ENCODE measurements around the gene TRPM2.

DNA sequence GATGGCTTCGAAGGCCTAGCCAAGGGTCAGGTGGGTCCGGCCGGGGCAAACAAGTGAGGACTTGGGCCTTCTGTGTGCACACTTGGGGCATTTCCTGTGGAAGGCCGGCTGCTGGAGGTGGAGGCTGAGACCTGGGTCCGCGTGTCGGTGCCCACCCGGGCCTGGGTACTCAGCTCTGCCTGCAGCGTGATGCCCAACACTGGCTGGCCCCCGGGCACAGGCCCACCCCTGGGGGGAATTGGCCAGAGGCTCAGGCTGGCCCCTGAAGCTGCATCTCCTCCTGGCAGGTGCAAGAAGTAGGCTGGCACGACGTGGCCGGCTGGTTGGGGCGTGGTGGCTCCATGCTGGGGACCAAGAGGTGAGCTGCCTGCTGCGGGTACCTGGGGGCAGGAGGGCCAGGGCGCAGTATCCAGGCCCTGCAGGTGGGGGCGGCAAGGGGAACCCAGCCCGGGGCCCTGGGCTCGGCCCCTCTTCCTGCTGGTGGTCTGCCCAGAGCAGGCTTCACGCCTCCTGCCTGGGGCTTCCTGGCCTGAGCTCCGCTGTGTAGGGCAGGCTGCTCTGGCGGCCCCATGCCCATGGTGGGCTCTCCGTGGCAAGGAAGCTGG is 31.5 kb upstream of the TRPM2 start:
- TF ChIP-seq, protein P1, sequence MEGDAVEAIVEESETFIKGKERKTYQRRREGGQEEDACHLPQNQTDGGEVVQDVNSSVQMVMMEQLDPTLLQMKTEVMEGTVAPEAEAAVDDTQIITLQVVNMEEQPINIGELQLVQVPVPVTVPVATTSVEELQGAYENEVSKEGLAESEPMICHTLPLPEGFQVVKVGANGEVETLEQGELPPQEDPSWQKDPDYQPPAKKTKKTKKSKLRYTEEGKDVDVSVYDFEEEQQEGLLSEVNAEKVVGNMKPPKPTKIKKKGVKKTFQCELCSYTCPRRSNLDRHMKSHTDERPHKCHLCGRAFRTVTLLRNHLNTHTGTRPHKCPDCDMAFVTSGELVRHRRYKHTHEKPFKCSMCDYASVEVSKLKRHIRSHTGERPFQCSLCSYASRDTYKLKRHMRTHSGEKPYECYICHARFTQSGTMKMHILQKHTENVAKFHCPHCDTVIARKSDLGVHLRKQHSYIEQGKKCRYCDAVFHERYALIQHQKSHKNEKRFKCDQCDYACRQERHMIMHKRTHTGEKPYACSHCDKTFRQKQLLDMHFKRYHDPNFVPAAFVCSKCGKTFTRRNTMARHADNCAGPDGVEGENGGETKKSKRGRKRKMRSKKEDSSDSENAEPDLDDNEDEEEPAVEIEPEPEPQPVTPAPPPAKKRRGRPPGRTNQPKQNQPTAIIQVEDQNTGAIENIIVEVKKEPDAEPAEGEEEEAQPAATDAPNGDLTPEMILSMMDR (IDR thresholded peaks at IDR 0.05), result no peak
- TF ChIP-seq POLR2A (IDR thresholded peaks at IDR 0.05), result no peak

Data from Peyer's patch (tissue), 4 donors.